Raji (cell line): ENCODE measurements around the gene TRIM67.

Experiments used
- POLR2A ChIP-seq: IDR thresholded peaks from 2 replicates; pipeline ENCODE4 v1.6.1; 2011; ENCODE audit warnings: low read depth, low read length, control low read depth; ENCODE audit not compliant: insufficient read depth

TRIM67 gene

DNA sequence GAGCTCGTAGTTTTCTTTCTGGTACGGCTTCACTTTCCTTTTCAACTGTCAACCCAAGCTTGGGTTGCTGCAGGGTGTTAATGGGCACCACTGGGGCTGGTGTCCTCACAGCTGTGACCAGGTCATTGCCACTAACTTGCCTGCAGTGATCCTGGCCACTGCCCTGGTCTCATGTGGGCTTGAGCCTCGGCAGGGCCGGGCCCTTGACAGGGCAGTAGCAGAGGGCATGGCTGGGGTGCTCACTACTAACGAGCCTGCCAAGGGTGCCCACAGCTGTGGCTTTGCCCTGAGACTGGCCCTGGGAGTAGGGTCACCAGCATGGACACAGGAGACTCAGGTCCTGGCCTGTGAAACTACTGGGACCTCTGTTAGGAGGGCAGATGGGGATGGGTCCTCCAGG, 47.7 kb downstream of the TRIM67 start:
- TF ChIP-seq POLR2A = no peak

DNA sequence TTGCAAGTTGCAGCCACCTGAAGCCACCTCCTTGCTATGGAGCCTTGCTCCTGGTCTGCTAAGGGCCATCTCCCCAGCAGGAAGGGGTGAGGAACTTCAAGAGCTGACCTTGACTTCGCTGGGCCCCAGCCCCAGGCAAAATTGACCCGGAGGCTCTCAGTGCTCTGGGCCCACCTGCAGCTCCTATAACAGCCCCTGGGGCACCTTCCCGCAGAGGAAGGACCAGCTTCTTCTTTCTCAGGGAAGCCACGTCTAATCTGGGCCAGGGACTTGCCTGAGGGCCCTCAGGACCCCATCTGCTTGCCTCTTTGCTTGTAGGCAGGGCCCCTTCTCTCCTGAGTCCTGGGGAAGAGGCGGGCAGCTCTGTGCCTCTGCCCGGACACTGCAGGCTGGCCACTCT, 48.3 kb downstream of the TRIM67 start:
- TF ChIP-seq POLR2A = no peak

DNA sequence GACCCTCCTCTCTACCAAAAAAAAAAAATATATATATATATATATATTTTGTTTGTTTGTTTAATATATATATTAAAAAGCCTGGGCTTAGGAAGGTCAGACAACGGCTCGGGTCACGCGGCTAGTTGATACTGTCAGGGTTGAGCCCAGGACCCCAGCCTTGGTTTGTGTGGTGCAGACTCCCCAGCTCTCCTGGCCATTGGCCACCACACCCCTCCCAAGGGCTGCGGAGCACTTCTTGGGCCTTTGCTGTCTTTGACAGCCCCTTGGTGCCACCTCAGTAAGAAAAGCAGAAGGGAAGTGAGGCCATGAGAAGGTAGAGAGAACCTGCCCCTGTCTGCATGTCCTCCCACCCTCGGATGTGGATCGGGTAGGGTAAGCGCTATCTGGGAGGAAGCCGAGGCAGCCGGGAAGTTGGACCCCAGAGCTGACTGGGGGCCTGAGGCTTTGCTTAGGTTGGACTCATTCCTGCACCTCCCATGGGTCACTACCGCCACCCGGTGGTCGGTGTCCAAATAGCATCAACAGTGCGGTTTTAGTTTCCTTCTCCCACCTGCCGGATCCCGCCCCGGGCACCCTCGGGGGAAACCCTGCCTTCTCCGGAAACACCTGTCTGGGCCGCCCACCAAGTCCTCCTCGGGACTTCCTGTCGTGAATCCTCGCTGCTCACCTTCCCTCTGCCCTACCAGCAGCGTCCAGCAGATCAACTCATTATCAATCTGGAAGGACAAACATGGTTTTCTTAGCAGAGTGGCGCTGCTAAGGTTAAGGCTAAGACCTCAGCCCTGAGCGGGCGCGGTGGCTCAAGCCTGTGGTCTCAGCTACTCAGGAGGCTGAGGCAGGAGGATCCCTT, 49.4 kb downstream of the TRIM67 start:
- no peak for TF ChIP-seq POLR2A

DNA sequence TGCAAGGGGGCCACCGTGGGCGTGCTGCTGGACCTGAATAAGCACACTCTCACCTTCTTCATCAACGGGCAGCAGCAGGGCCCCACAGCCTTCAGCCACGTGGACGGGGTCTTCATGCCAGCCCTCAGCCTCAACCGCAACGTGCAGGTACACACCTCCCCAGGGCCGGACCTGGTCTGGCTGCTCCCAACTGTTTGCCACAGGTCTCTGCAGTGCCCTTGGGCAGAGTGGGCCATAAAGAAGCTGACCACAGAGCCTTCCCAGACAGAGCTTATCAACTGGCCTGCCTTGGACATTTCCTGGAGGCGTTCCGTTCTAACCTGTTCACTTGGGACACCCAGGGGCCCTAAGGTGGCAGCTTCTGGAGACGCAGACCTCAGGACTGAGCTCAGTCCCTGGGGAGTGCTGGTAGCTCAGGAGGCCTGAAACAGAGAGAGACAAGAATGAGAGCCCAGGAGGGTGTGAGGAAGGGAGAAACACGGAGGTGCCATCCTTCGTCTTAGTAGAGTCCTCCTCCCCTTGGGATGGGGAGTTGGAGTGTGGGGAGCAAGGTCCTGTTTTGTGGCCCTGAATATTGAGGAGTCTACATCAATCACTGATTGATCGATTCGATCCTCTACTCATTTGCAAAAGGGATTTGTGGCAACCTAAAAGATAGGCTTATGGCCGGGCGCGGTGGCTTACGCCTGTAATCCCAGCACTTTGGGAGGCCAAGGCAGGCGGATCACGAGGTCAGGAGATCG, 52.1 kb downstream of the TRIM67 start:
- no peak for TF ChIP-seq POLR2A

DNA sequence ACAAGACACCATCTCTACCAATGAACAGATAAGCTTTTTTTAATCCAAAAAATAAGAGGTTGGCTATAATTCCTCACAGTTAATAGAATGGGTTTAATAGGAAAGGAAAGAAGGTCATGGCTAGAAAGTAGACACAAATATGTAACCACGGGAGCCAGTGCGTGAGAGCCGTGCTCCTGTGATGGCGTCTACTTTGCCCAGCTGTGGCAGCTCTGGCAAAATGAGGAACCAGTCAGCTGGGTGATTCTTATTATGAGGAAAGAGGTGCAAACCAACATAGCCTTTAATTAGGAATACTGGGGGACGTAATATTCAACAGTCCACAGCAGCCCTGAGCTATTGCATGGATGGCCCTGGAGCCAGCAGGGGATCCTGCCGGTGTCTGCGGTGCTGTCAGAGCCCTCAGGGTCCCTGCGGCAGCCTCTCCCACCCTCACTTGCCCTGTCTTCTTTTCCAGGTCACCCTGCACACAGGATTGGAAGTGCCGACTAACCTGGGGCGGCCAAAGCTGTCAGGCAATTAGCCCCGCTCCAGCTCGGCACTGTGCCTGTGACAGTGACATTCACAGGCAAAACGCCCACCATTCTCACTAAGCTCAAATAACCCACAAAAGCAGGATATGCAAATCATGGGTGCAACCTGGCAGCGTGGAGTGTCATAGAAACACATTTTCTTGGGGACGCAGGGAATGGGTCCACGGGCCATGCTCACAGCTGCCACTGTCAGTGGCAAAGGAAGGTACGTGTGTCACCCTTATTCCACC, 53.2 kb downstream of the TRIM67 start:
- TF ChIP-seq POLR2A = no peak

DNA sequence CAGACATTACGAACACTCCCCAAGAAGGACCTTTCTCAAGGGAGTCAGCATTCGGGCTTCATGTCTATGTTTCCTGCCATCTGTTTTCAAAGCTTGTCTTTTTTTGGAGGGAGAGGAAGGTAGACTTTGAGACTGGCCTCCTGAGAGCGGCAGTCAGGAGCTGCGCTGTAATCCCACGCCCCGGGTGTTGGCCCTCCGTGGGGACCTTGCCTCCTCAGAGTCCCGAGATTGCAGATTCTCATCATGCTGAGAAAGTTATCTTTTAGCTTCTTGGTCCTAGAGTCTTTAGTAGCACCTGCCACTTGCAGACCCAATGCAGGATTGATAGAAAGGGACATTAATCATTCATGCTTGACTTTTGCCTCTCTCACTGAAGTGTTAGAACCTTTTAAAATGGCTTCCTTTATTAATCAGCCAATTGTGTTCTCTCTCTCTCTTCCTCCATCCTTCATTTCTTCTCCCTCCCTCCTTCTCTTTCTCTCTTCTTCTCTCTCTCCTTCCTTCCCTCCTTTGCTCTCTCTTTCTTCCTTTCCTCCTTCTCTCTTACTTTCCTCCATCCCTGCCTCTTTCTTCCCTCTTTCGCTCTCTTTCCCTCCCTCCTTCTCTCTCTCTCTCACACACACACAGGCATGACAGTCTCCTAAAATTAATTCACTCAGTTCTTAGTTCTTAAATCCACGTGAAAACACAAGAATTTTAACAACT, 54.0 kb downstream of the TRIM67 start:
- TF ChIP-seq POLR2A = no peak

DNA sequence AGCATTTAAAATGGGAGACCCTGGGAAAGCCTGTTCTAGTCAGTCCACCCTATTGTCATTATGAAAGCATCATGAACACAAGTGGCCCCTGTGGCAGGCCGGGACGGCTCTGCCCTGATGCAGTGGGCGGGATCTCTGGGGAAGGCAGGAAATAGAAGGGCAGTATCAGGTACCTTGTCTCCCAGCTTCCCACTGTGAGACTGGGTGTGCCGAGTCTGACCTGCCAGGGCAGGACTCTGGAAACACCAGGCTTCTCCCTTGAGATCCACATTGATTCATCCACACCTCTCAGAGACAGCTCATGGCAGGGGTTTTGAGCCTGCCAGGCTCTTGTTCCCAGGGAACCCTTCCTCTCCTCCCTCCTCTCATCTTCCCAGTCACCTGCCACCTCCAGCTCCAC, 54.6 kb downstream of the TRIM67 start:
- TF ChIP-seq POLR2A = no peak

DNA sequence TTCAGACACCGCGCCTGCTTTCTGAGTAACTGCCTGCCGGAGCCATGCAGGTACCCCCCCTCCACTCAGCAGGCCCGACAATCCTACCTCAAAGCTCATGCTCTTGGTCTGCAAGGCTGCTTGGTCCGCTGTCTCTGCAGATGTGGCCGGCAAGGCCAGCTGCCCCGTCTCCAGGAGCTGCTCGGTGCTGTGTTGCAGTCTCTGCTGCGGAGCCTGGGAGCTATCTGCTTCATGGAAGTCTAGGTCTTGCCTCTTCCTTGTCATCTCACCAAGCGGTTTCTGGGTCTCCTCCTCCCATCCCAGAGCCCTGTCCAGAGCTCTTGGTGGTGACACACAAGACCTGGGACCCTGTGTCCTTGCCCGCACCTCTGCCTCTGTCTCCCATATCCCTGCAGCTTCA, 55.2 kb downstream of the TRIM67 start:
- no peak for TF ChIP-seq POLR2A

DNA sequence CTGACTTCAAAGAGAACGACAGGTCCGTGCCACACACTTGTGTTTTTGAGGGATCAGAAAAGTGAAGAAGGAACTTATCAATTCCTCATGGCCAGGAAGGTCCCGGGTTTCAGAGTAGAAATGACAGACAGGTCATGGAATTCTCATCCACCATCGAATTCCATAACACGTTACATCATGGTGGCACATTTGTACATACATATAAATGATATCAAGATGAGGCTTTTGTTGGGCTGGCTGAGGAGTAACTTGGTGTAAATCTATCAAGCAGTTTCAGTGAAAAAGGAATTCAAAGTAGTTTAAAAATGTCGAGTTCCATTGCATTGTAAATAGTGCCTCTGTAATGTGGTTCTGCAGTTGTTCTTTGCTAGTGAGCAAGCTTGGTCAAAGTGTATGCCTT, 56.2 kb downstream of the TRIM67 start:
- no peak for TF ChIP-seq POLR2A

DNA sequence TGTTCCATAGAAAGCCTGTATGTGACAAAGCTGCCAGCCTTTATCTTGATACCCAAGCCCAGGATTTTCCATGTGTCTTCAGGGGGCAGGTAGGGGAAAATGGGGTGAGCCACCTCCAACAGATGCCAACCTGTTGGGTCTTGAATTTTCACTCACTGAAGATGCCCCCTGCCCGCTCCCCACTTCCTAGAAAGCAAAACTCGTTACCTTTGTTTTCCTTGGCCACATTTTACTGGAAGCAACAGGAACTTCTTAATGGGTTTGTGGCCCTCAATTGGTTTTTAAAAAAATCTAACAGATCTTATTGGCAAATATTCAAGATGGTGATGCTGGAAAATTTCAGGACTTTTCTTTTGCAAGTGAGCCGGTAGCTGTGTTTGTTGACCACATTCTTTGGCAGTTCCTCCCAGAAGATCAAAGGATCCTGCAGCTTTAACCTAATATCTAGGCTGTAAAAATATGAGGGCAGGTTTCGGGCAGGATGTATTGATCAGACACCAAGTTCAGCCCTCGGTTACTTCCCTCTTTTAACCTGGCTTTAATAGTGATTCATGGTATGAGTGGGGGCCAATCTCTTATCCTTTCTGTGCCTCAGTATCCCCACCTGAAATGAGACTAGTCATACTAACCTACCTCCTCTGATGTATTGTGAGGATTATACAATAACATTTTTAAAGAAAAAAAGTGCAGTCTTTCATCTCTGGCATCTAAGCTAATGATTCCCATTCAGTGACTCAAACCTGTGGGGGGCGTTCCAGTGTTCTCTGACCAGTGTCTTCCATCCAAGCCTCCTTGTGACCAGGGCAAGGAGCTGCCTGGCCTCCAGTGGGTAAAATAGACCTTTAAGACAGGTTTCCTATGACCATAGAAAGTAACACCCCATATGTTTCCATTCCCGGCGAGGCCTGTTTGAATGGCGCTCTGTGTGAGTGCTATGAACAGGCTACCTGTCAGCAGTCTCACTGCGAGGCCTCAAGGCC, 57.9 kb downstream of the TRIM67 start:
- TF ChIP-seq POLR2A = no peak

DNA sequence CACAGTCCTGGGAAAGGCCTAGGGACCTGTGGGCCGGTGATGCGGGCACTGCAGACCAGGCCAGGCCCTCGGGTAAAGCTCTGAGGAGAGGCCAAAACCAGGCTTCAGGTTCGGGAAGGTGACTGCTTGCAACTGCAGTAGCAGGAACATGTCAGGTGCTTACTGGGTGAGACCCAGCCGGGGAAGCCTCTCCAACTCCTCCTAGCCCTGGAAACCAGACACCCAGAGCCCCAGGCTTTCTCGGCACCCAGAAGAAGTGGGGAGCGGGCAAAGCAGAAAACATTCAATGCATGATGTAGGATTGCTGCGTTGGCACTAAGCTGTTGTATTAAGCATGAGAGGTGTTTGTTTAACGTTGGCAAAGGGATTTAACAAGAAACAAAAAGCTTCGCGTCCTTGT, 58.9 kb downstream of the TRIM67 start:
- TF ChIP-seq POLR2A = no peak

DNA sequence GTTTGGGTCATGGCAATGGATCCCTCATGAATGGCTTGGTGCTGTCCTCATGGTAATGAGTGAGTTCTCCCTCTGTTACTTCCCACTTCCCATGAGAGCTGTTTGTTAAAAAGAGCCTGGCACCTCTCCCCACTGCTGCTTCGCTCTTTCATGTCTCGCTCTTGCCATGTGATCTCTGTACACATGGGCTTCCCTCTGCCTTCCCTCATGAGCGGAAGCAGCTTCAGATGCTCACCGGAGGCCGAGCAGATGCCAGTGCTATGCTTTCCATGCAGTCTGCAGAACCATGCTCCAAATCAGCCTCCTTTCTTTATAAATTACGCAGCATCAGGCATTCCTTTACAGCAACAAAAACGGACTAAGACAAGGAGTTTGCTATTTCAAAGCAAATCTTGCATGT, 64.3 kb downstream of the TRIM67 start:
- no peak for TF ChIP-seq POLR2A

DNA sequence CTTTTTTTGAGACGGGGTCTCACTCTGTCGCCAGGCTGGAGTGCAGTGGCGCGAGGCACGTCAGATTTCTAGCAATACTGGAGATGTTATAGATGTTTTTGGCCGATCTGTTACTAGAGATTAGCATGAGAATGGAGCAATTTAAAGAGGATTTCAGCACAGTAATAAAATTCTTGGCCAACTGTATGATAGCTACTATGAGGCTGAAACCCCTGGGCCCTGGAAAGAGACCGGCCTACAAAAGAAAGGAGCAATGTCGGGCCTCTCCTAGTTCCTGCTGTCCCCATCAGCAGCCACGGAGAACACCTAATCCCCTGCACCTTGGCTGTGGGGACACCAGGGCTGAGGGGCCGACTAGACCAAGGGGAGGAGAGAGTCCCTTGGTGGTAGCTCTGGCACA, 69.7 kb downstream of the TRIM67 start:
- no peak for TF ChIP-seq POLR2A
